Uterus (tissue), 2 donors: ENCODE data around the gene HIRA.
"Not testable (repeated sequence)": the region's sequence is repeated elsewhere in the genome, so short reads cannot be mapped to it uniquely, and the experiment has no call there.

ENCODE experiments used
- CTCF ChIP-seq, 4 experiments: fragments of 200-600 bp in 2 of 4; fragments of 450-650 bp in 2 of 4; sonication (generic) in 2 of 4; IDR thresholded peaks; one replicate each; pipeline ENCODE4 v1.5.1; 2016 to 2019; ENCODE audit warnings: antibody characterized with exemption in 4 of 4, mild to moderate bottlenecking in 2 of 4, moderate library complexity in 1 of 4
- POLR2A ChIP-seq, 2 donors: fragments of 450-650 bp; IDR thresholded peaks; one replicate each; pipeline ENCODE4 v1.6.1; 2016; ENCODE audit warnings: antibody characterized with exemption in 2 of 2, mild to moderate bottlenecking in 1 of 2, moderate library complexity in 1 of 2

DNA sequence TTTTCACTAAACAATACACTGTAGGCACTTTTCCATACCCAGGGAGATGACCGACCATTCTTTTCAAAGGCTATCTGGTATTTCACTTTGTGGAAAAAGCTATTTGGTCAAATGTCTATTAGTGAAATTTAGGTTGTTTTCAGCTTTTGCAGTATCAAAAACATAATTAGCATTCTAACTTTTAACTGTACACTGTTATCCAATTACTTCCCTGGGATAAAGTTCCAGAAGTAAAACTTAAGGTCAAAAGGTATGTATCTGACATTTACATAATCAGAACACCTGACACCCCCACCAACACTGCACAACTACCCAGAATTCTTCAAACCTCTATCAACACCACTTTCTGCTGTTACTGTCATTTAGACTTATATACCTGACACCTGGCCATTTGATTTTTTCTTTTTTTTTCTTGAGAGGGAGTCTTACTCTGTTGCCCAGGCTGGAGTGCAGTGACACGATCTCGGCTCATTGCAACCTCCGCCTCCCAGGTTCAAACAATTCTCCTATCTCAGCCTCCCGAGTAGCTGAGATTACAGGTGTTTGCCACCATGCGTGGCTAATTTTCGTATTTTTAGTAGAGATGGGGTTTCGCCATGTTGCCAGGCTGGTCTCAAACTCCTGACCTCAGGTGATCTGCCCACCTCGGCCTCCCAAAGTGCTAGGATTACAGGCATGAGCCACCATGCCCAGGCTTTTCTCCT lies 13.9 kb upstream of the HIRA start:
- not testable (repeated sequence) for TF ChIP-seq CTCF, POLR2A (IDR thresholded peaks at IDR 0.05)
